HG03575 (cell line): ENCODE results near the gene MTARC2.
"Not testable (repeated sequence)": the region's sequence is repeated elsewhere in the genome, so short reads cannot be mapped to it uniquely, and the experiment has no call there.

Experiments used
- ATAC-seq: cut with Tn5 transposase; IDR thresholded peaks from one replicate; pipeline ENCODE4 v1.9.1; 2021; ENCODE audit not compliant: unreplicated experiment, insufficient number of reproducible peaks, low FRiP score; ENCODE audit errors: extremely low read depth

Gene MTARC2

DNA sequence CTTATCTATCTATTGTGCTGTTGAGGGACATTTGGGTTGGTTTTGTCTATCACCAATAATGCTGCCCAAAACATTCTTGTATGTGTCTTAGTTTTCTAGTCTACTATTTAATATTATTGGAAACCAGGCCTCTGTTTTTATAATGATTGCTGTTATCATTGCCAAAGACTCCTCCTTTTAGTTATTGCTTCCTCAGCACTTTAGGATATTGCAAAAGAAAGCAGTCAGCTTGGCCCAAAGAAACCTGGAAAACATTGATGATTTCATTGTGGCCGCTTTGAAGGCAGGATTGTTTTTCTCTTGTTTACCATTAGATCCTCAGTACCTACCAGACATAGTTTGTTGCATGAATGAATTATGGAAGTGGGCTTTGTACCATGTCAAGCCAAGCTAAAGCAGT lies 20.6 kb upstream of the MTARC2 start:
- no peak for ATAC-seq

DNA sequence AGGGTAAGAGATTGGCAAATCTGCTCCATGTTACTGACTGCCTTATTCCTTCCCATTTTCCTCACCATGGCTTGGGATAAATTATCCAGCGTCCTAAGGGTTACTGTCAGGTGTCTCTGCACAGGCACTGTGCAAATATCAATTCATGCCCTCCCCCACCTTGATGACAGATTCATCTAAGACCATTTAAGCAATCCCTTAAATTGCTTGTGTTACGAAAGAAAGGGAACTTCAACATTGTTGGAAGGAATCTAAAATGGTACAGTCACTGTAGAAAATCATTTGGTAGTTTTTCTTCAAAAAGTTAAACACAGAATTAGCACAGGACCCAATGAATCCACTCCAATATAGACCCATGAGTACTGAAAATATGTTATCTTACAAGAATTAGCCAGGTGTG lies 17.6 kb upstream of the MTARC2 start:
- ATAC-seq, result no peak

DNA sequence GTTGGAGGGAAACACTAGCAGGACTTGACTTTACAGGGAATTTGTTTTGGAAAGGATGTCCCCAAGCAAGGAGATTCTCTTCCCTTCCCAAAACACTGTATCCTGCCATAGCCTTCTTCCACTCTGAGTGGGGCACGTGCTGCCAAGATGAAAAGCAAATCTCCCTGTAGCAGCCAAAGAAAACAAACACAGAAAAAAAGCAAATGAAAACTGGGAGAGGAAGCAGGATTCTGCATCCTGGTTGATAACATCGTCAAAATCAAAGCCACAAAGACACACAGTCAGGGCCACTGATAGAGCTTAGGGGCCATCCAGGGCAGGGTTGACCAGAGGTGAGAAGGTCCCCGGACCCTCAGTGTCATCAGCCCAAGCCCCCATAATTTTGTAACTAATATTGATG lies 16.0 kb upstream of the MTARC2 start:
- no peak for ATAC-seq

DNA sequence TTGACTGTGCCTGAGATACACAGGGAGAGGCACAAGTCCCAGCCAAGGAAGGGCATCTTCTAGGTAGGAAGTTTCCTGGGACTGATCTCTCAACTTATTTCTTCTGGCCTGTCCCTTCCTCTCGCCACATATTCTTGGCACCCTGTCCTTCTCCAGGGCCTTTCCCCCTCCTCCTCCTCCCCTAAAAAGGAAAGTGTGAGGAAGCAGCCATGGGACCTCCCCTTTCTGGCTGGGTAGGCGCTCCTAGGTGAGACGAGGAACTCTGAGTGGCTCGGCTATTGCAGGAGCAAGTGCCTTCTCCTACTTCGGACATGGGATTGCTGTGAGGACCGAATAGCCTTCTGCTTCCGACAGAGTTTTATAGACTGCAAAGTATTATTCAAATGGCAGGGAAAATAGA lies 15.5 kb upstream of the MTARC2 start:
- no peak for ATAC-seq

DNA sequence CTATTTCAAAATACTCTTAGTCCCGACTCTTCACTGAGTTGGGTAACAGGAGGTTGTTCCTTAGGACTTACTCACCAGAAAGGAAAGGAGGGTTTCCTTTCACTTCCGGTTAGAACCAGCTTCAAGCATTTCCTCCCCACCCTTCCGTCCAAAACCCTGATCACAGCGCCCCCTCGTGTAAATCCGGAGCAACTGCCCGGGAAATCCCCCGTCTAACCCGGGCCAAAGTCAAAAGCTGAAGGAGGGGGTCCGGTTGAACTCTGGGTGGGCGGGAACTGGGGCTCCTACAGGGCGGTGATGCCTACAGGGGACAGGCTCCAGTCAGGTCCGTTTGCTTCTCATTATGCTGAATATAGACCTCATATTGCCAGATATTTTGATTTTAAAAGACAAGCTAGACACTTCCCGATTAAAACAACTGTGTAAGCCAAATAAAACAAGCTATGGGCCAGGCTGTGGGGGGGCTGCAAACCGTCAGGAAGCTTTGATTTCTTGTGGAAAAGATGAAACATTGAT lies 15.0 kb upstream of the MTARC2 start:
- ATAC-seq, result peak; percentile 72

DNA sequence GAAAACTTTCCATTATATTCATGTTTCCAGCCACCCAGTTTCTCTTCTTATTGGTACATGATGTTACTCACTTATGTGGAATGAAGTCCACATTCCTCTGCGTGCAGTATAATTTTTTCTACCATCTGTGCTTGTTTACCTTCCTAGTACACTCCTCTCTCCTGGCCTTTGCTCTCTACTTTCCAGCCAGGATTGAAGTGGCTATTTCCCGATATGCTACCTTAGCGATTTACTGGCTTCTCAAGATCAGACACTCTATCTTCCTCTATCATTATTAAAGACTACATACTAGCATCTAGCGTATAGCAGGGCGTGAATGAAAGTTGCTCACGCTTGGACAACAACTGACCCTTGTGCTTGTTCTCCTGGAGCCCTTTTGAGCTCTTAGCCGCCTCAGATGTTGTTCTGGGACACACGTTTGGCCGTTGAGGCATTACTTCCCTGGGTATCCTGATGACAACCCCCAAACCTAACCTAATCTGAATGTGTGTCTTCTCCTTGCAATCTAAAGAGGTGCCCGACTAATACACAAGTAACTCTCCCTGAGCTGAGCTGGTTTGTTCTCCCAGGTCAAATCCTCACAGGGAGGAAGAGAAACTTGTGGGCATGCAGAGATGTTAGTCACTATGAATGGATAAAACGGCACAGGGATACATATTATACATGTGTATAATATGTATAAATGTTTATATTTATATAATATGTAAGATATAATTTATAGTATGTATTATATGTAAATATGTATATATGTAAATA lies 13.4 kb upstream of the MTARC2 start:
- no peak for ATAC-seq

DNA sequence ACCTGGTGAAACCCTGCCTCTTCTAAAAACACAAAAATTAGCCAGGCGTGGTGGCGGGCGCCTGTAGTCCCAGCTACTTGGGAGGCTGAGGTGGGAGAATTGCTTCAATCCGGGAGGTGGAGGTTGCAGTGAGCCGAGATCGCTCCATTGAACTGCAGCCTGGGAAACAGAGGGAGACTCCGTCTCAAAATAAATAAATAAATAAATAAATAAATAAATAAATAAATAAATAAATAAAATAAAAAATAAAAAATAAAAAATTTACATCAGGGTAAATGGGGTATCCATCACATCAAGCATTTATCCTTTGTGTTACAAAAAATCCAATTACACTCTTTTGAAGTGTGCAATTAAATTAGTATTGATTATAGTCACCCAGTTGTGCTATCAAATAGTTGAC lies 11.8 kb upstream of the MTARC2 start:
- ATAC-seq, result not testable (repeated sequence)

DNA sequence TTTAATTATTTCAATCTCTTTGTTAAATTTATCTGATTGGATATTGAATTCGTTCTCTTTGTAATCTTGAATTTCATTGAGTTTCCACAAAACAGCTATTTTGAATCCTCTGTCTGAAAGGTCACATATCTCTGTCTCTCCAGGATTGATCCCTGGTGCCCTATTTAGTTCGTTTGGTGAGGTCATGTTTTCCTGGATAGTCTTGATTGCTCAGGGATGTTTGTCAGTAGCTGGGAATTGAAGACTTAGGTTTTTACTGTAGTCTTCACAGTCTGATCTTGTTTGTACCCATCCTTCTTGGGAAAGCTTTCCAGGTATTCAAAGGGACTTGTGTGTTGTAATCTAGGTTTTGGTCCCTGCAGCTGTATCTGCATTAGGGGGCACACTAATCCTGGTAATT lies 6.8 kb upstream of the MTARC2 start:
- no peak for ATAC-seq

DNA sequence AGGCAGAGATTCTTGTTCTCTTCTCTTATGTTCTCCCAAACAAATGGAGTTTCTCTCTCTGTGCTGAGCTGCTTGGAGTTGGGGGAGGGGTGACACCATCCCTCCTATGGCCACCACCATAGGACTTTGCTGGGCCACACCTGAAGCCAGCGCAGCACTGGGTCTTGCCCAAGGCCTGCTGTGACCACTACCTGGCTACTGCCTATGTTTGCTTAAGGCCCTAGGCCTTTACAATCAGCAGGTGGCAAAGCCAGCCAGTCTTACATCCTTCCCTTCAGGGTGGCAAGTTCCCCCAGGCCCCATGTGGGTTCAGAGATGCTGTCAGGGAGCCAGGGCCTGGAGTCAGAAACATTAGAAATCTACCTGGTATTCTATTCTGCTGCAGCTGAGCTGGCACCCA lies 6.3 kb upstream of the MTARC2 start:
- no peak for ATAC-seq

DNA sequence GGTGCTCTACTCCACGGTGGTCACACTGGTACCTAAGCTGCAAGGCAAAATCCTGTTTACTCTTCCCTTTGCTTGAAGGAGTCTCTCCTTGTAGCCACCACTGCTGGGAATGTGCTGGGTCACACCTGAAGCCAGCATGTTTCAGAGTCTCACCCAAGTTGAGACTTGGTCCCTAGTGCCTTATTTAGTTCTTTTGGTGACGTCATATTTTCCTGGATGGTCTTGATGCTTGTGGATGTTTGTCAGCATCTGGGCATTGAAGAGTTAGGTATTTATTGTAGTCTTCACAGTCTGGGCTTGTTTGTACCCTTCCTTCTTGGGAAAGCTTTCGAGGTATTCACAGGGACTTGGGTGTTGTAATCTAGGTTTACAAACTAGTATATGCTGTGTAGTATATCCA lies 5.6 kb upstream of the MTARC2 start:
- ATAC-seq, result no peak

DNA sequence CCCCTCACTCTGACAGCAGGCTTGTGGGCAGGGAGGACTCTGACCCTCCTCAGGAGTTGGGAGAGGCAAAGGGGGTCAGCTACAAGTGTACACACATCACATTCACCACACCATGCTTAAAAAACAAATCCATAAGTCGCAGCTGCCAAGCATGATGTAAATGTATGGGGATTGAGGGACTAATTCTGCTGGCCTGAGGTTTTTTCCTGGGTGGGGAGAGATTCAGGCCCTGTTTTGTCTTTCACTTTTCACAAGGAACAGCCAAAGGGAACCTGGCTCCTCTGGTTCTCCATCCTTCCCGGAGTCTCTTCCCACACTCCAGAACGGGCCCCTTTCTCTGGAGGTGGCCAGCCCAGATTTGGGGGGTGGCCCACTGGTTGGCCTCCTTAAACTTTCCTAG lies 1.3 kb upstream of the MTARC2 start:
- no peak for ATAC-seq

DNA sequence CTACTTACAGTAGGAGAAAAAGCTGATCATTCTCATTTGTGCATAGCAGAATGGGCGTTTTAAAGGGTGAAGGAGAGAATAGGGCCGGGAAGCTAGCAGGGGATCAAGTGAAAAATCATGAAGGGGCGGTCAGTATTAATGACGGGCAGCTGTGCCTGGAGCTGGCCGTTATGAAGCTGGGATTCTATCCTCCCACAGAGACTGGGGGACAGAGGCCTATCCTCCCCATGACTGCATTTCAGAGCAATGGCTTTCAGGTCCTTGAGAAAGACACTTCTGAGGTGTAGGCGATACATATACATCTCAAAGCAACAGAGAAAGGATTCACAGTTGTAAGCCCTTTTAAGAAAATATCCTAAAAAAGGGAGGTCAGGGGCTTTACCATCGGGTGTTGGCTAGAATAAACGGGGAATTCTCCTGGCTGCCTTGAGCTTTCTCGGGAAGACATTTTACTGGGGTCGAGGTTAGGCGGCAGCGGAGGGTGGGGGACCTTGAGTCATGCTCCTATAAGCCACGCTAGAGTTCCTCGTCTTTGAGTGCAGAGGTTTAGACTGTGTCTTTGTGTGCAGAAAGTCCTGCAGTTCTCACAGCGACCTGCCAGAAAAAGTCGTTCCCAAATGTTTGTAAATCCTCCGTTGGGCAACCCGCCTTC lies 559 bp upstream of the MTARC2 start:
- ATAC-seq, result no peak

DNA sequence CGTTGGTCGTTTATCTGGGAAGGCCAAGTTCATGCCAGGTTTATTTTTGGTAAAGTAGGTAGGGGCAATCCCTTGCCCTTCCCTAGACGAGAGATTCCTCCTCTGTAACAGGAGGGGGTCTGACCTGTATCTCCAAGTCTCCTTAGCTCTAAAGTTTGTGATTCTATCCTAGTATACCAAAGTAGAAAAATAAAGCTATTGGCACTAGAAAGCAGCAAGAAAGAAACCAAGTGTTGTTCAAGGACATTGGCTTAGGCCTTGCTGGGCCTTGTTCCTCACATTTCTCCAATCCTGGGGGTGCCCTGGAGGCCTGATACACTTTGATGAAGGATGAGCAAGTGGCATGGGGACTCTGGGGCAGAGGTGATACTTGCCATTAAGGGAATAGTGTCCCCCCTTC lies 814 bp downstream of the MTARC2 start:
- no peak for ATAC-seq

DNA sequence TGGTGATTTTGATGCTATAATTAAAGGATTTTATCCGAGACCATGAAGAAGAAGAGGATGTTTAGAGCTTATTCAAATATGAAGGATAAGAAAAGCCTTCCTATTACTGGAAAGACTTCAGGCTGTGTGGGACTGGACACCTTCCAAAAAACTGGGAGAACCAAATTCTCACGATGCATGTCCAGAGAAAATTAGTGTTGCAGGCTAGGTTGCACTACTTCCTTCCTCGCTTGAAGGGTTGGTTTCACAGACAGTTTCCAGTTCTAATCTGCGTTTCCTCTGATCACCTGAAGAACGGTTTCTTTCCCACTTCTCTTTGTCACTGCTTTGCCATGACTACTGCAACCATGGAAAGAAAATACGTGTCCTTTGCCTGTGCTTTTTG lies 2.0 kb downstream of the MTARC2 start:
- no peak for ATAC-seq

DNA sequence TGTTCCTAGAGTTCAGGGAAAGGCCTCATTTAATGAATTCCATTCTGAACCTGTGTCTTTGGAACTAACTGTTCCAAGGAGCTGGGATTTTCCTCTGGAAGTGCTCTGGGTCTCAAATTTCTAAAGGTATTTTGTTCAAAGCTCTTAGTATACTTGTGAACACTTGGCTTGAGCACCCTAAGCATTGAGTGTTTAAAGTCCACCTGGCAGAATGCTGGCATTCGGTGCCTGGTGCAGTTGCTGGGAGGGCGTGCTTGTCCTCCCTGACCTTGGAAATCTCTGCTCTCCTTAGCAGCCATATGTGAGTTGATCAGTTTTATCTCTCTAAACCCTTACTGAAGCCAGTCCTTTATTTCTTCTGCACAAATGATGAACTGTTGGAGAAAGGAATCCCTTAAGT lies 3.0 kb downstream of the MTARC2 start:
- no peak for ATAC-seq

DNA sequence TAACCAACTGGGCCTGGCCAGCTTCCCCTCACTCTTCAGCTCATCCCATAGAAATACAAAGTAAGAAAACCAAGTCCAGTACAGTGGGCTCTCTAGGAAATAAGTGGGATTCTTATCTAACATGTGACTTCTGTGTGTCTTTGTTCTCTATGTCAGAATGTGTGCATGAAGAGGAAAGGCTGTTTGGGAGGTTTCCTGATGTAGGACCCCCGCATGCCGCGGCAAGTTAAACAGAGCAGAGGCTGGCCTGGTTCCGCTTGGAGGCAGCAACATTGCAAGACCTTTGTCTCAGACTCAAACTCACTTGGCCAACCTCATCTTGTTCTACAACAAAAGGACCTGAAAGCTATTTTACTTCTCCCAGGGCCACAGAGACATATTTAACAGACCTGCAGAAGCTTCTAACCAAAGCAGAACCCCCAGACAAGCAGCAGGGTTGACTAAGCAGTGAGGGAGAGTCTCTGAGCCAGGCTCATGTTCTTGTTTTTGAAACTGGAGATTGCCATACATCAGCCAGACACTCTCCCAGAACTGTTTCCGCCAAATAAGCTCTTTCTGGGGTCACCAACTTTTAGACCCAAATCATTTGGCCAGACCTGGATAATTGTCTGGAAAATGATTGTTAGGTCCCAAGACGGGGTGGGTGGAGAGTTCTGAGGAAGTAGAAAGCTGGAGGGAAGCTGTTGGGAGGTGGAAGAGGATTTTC lies 6.2 kb downstream of the MTARC2 start:
- ATAC-seq, result no peak

DNA sequence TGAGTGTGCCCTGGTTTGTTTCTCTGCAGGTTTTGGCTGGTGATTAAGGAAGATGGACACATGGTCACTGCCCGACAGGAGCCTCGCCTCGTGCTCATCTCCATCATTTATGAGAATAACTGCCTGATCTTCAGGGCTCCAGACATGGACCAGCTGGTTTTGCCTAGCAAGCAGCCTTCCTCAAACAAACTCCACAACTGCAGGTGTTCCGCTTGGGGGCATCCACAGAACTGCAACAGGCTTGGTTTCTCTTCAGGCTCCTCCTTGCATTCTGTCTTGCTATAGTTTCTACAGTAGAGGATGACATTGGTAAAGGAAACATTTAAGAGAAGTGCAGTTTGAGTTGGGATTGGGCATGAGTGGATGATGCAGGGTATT lies 6.8 kb downstream of the MTARC2 start:
- ATAC-seq, result no peak

DNA sequence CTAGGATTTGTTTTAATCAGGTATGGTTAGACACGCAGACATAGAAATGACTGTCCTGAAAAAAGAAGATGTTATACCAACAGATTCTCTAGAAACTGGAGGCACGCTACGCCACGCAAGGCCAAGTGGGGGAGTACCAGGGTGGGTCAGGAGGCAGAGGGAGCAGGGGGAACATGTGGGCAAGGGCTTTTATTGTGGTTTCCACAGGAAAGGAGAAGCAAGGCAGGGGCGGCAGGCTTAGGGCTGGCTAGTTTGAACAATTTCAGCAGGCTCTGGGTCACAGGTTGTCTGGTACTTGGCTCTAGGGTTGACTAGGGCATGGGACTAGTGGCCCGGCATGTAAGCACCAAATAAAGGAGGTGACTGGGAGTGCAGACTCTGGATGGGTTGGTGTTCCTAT lies 7.2 kb downstream of the MTARC2 start:
- no peak for ATAC-seq

DNA sequence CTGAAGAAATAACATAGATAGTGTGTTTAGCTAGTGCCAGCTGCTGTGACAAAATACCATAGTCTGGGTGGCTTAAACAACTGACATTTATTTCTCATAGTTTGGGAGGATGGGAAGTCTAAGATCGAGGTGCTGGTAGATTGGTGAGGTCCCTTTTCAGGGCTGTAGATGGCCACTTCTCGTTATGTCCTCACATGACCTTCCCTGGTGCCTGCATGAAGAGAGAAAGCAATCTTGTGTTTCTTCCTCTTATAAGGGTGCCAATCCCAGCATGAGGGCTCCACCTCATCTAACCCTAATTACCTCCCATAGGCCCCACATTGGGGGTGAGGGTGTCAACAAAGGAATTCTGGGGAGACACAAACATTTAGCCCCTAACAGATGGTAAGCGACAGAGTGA lies 9.3 kb downstream of the MTARC2 start:
- no peak for ATAC-seq

DNA sequence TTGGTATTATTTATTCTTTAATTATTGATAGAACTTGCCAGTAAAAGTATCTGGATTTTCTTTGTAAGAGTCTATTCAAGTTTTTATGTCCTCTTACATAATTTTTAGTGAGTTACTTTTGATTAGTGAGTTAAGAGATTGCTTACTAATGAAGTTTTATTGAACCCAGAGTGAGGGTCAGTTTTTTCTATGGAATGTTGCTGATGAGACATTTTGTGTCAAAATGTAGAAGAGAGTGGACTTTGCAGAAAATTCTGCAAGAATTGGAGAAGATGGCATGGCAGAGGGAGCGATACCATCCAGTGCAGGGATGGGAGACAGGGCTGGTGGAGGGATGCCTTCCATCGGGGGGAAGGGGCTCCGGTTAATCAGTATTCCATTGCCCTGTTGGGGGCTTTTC lies 11.0 kb downstream of the MTARC2 start:
- ATAC-seq, result no peak
